ENCODE measurements around the gene GLDC. TPM values are rescaled to one million over a fixed set of nuclear protein-coding genes. Genes with fewer than 3 reads are reported as not detected.

GLDC gene
- total RNA-seq, 2 experiments from 2014 or later, result 0.64 to 0.68 TPM

- Mint-ChIP-seq H3K4me3 (no peak overlapping the region), H3K9me3 (peaks cover 4% of the 10 kb centered on the region), H3K4me1 (no peaks in the 10 kb centered on the region), H3K36me3 (no peaks in the 10 kb centered on the region), H3K27ac (no peak overlapping the region), H3K27me3 (no peaks in the 10 kb centered on the region)
- no peak for DNase-seq
These were observed 28.5 kb downstream of the GLDC start for GRCh38 chr9:6616951-6617602.

- Mint-ChIP-seq H3K36me3 (no peaks in the 10 kb centered on the region), H3K4me3 (no peak overlapping the region), H3K4me1 (no peaks in the 10 kb centered on the region), H3K27ac (no peak overlapping the region), H3K9me3 (no peaks in the 10 kb centered on the region), H3K27me3 (no peaks in the 10 kb centered on the region)
- DNase-seq, result no peak
These were observed 31.0 kb downstream of the GLDC start for GRCh38 chr9:6614489-6614888.

- H3K36me3 Mint-ChIP-seq, result no peaks in the 10 kb centered on the region
These were observed 33.7 kb downstream of the GLDC start for GRCh38 chr9:6611865-6612264.

GRCh38 chr9:6610073-6610472 lies 35.5 kb downstream of the GLDC start:
- H3K36me3 Mint-ChIP-seq, result no peaks in the 10 kb centered on the region
- no peaks in the 10 kb centered on the region for H3K9me3 Mint-ChIP-seq
- DNase-seq, result no peak
- no peak overlapping the region for H3K27ac Mint-ChIP-seq
- no peak overlapping the region for H3K4me3 Mint-ChIP-seq
- H3K4me1 Mint-ChIP-seq, result no peaks in the 10 kb centered on the region
- no peaks in the 10 kb centered on the region for H3K27me3 Mint-ChIP-seq

More at GRCh38 chr9:6611865-6612264, 33.7 kb downstream of the GLDC start:
- no peaks in the 10 kb centered on the region for H3K4me1 Mint-ChIP-seq
- H3K4me3 Mint-ChIP-seq, result no peak overlapping the region
- no peaks in the 10 kb centered on the region for H3K9me3 Mint-ChIP-seq
- H3K27ac Mint-ChIP-seq, result no peak overlapping the region
- DNase-seq, result no peak
- no peaks in the 10 kb centered on the region for H3K27me3 Mint-ChIP-seq

GRCh38 chr9:6609497-6610016 lies 36.0 kb downstream of the GLDC start:
- no peaks in the 10 kb centered on the region for H3K27me3 Mint-ChIP-seq
- H3K27ac Mint-ChIP-seq, result no peak overlapping the region
- H3K4me3 Mint-ChIP-seq, result no peak overlapping the region
- no peaks in the 10 kb centered on the region for H3K36me3 Mint-ChIP-seq
- no peaks in the 10 kb centered on the region for H3K9me3 Mint-ChIP-seq
- no peaks in the 10 kb centered on the region for H3K4me1 Mint-ChIP-seq
- DNase-seq, result no peak

- no peak for DNase-seq
- H3K9me3 Mint-ChIP-seq, result no peaks in the 10 kb centered on the region
- no peaks in the 10 kb centered on the region for H3K36me3 Mint-ChIP-seq
- no peak overlapping the region for H3K4me3 Mint-ChIP-seq
- H3K4me1 Mint-ChIP-seq, result no peaks in the 10 kb centered on the region
- H3K27me3 Mint-ChIP-seq, result no peaks in the 10 kb centered on the region
- no peak overlapping the region for H3K27ac Mint-ChIP-seq
These were observed 40.3 kb downstream of the GLDC start for GRCh38 chr9:6605202-6605601.

- H3K27ac Mint-ChIP-seq, result no peak overlapping the region
These were observed 45.1 kb downstream of the GLDC start for GRCh38 chr9:6600426-6600825.

GRCh38 chr9:6600006-6600405 lies 45.5 kb downstream of the GLDC start:
- no peaks in the 10 kb centered on the region for H3K36me3 Mint-ChIP-seq
- no peak overlapping the region for H3K4me3 Mint-ChIP-seq
- DNase-seq, result no peak
- H3K27ac Mint-ChIP-seq, result no peak overlapping the region
- no peaks in the 10 kb centered on the region for H3K9me3 Mint-ChIP-seq
- H3K4me1 Mint-ChIP-seq, result peaks cover 4% of the 10 kb centered on the region
- H3K27me3 Mint-ChIP-seq, result no peaks in the 10 kb centered on the region

More at GRCh38 chr9:6600426-6600825, 45.1 kb downstream of the GLDC start:
- no peaks in the 10 kb centered on the region for H3K27me3 Mint-ChIP-seq
- peaks cover 4% of the 10 kb centered on the region for H3K4me1 Mint-ChIP-seq
- no peaks in the 10 kb centered on the region for H3K36me3 Mint-ChIP-seq
- H3K4me3 Mint-ChIP-seq, result no peak overlapping the region
- H3K9me3 Mint-ChIP-seq, result no peaks in the 10 kb centered on the region
- no peak for DNase-seq

- Mint-ChIP-seq H3K27me3 (no peaks in the 10 kb centered on the region), H3K4me3 (no peak overlapping the region), H3K27ac (no peak overlapping the region), H3K9me3 (no peaks in the 10 kb centered on the region), H3K4me1 (peaks cover 4% of the 10 kb centered on the region), H3K36me3 (no peaks in the 10 kb centered on the region)
- no peak for DNase-seq
These were observed 47.2 kb downstream of the GLDC start for GRCh38 chr9:6598249-6598725.

- no peak for DNase-seq
- Mint-ChIP-seq H3K27me3 (no peaks in the 10 kb centered on the region), H3K9me3 (no peaks in the 10 kb centered on the region)
These were observed 52.7 kb downstream of the GLDC start for GRCh38 chr9:6592791-6593190.

GRCh38 chr9:6592231-6592630 lies 53.3 kb downstream of the GLDC start:
- no peaks in the 10 kb centered on the region for H3K4me1 Mint-ChIP-seq
- no peak overlapping the region for H3K4me3 Mint-ChIP-seq
- no peaks in the 10 kb centered on the region for H3K36me3 Mint-ChIP-seq
- H3K9me3 Mint-ChIP-seq, result no peaks in the 10 kb centered on the region
- H3K27ac Mint-ChIP-seq, result no peak overlapping the region
- no peak for DNase-seq
- no peaks in the 10 kb centered on the region for H3K27me3 Mint-ChIP-seq

More at GRCh38 chr9:6592791-6593190, 52.7 kb downstream of the GLDC start:
- Mint-ChIP-seq H3K27ac (no peak overlapping the region), H3K36me3 (no peaks in the 10 kb centered on the region), H3K4me1 (no peaks in the 10 kb centered on the region), H3K4me3 (no peak overlapping the region)

- H3K4me3 Mint-ChIP-seq, result no peak overlapping the region
- no peaks in the 10 kb centered on the region for H3K4me1 Mint-ChIP-seq
- H3K27me3 Mint-ChIP-seq, result no peaks in the 10 kb centered on the region
- no peak for DNase-seq
- no peak overlapping the region for H3K27ac Mint-ChIP-seq
- H3K36me3 Mint-ChIP-seq, result no peaks in the 10 kb centered on the region
- no peaks in the 10 kb centered on the region for H3K9me3 Mint-ChIP-seq
These were observed 54.7 kb downstream of the GLDC start for GRCh38 chr9:6590772-6591384.

- Mint-ChIP-seq H3K36me3 (no peaks in the 10 kb centered on the region), H3K4me1 (no peaks in the 10 kb centered on the region), H3K9me3 (no peaks in the 10 kb centered on the region), H3K4me3 (no peak overlapping the region), H3K27ac (no peak overlapping the region), H3K27me3 (no peaks in the 10 kb centered on the region)
- no peak for DNase-seq
These were observed 55.2 kb downstream of the GLDC start for GRCh38 chr9:6590334-6590733.

- H3K36me3 Mint-ChIP-seq, result no peaks in the 10 kb centered on the region
- H3K9me3 Mint-ChIP-seq, result no peaks in the 10 kb centered on the region
- no peak overlapping the region for H3K27ac Mint-ChIP-seq
- no peak for DNase-seq
- H3K27me3 Mint-ChIP-seq, result no peaks in the 10 kb centered on the region
- no peak overlapping the region for H3K4me3 Mint-ChIP-seq
- H3K4me1 Mint-ChIP-seq, result no peaks in the 10 kb centered on the region
These were observed 60.5 kb downstream of the GLDC start for GRCh38 chr9:6584881-6585597.

GRCh38 chr9:6581253-6581652 lies 64.3 kb downstream of the GLDC start:
- H3K27ac Mint-ChIP-seq, result no peak overlapping the region
- DNase-seq, result no peak
- no peaks in the 10 kb centered on the region for H3K4me1 Mint-ChIP-seq
- no peaks in the 10 kb centered on the region for H3K9me3 Mint-ChIP-seq
- H3K4me3 Mint-ChIP-seq, result no peak overlapping the region
- H3K36me3 Mint-ChIP-seq, result no peaks in the 10 kb centered on the region
- peaks cover 4% of the 10 kb centered on the region for H3K27me3 Mint-ChIP-seq

All from activated naive CD8-positive, alpha-beta T cell treated with anti-CD3 and anti-CD28 coated beads for 36 hours (primary cell).